MCF 10A (cell line): ENCODE measurements around the gene POLR2J2. TPM values are rescaled to one million over a fixed set of nuclear protein-coding genes. Genes with fewer than 3 reads are reported as not detected.
"Not testable (repeated sequence)": the region's sequence is repeated elsewhere in the genome, so short reads cannot be mapped to it uniquely, and the experiment has no call there.

Experiments
- BruUV-seq: library from RNA; stranded (reverse); fragments of 400-500 nt; replicated peaks from 2 replicates; lab custom pipeline; 2021; lab: Mats Ljungman, UMichigan
- CTCF ChIA-PET: fragments of 300-600 bp; sonication (Branson Sonifier 250); formaldehyde crosslinking; extraction: SDS; loops from one replicate; lab custom pipeline; 2021; ENCODE audit warnings: antibody characterized with exemption, inconsistent platforms; lab: Yijun Ruan, JAX
- POLR2A ChIA-PET: fragments of 300-600, 350-650 bp; sonication (Branson Sonifier 250); formaldehyde crosslinking; extraction: SDS; loops from one replicate; lab custom pipeline; 2020; ENCODE audit warnings: antibody characterized with exemption, inconsistent platforms; lab: Yijun Ruan, JAX
- DNase-seq: peaks from one replicate; pipeline ENCODE4 v3.0.0-alpha.2; 2018; ENCODE audit not compliant: unreplicated experiment
- H3K27ac Mint-ChIP-seq: one replicate; pipeline ENCODE4 v1.8.0; 2022; ENCODE audit warnings: mild to moderate bottlenecking, low read depth, mixed read lengths; ENCODE audit not compliant: unreplicated experiment
- H3K27me3 Mint-ChIP-seq: one replicate; pipeline ENCODE4 v1.8.0; 2022; ENCODE audit warnings: mixed read lengths; ENCODE audit not compliant: insufficient read depth, unreplicated experiment
- H3K36me3 Mint-ChIP-seq: one replicate; pipeline ENCODE4 v1.8.0; 2022; ENCODE audit warnings: mild to moderate bottlenecking, moderate library complexity, mixed read lengths; ENCODE audit not compliant: insufficient read depth, unreplicated experiment
- H3K4me1 Mint-ChIP-seq: one replicate; pipeline ENCODE4 v1.8.0; 2022; ENCODE audit warnings: mixed read lengths; ENCODE audit not compliant: insufficient read depth, unreplicated experiment
- H3K4me3 Mint-ChIP-seq: one replicate; pipeline ENCODE4 v1.8.0; 2022; ENCODE audit warnings: mild to moderate bottlenecking, moderate library complexity, mixed read lengths; ENCODE audit not compliant: unreplicated experiment
- H3K9me3 Mint-ChIP-seq: one replicate; pipeline ENCODE4 v1.8.0; 2022; ENCODE audit warnings: mixed read lengths; ENCODE audit not compliant: unreplicated experiment
- intact Hi-C: fragments of 100-400 bp; cut with micrococcal nuclease; formaldehyde crosslinking; loops from 2 replicates; pipeline ENCODE4 v1.14.1; 2022
- total RNA-seq: library from RNA; stranded (reverse); gene quantifications from 2 replicates; pipeline ENCODE4 v1.2.3, GENCODE V29; 2022

POLR2J2 gene
- total RNA-seq, 1 experiment from 2014 or later = 10.1 TPM

GRCh38 chr7:102643404-102643803 lies 28.1 kb downstream of the POLR2J2 start:
- DNase-seq, H3K9me3 Mint-ChIP-seq, H3K27me3 Mint-ChIP-seq, H3K36me3 Mint-ChIP-seq, intact Hi-C loops, H3K4me1 Mint-ChIP-seq, BruUV-seq, H3K4me3 Mint-ChIP-seq, POLR2A ChIA-PET, H3K27ac Mint-ChIP-seq, CTCF ChIA-PET: not testable (repeated sequence)

GRCh38 chr7:102642691-102643090 lies 28.8 kb downstream of the POLR2J2 start, which contains the start of gene UPK3BL1:
Gene UPK3BL1, minus strand, starts transcription at chr7:102642791. Its CDS starts 50 bp downstream, at chr7:102642741.
- H3K27ac Mint-ChIP-seq, CTCF ChIA-PET, POLR2A ChIA-PET, intact Hi-C loops, DNase-seq, H3K4me3 Mint-ChIP-seq, H3K36me3 Mint-ChIP-seq, H3K4me1 Mint-ChIP-seq, H3K27me3 Mint-ChIP-seq, BruUV-seq, H3K9me3 Mint-ChIP-seq: not testable (repeated sequence)

GRCh38 chr7:102638848-102639247 lies 32.6 kb downstream of the POLR2J2 start:
- H3K4me1 Mint-ChIP-seq, intact Hi-C loops, H3K27me3 Mint-ChIP-seq, H3K36me3 Mint-ChIP-seq, DNase-seq, CTCF ChIA-PET, H3K9me3 Mint-ChIP-seq, H3K4me3 Mint-ChIP-seq, H3K27ac Mint-ChIP-seq, BruUV-seq, POLR2A ChIA-PET: not testable (repeated sequence)

- H3K27ac Mint-ChIP-seq, intact Hi-C loops, H3K27me3 Mint-ChIP-seq, CTCF ChIA-PET, H3K4me3 Mint-ChIP-seq, H3K9me3 Mint-ChIP-seq, POLR2A ChIA-PET, H3K4me1 Mint-ChIP-seq, H3K36me3 Mint-ChIP-seq, DNase-seq, BruUV-seq: not testable (repeated sequence)
Observed at GRCh38 chr7:102636956-102637355, 34.5 kb downstream of the POLR2J2 start.

- H3K27ac Mint-ChIP-seq, H3K36me3 Mint-ChIP-seq, POLR2A ChIA-PET, H3K4me1 Mint-ChIP-seq, H3K27me3 Mint-ChIP-seq, intact Hi-C loops, H3K9me3 Mint-ChIP-seq, BruUV-seq, DNase-seq, CTCF ChIA-PET, H3K4me3 Mint-ChIP-seq: not testable (repeated sequence)
Observed at GRCh38 chr7:102635354-102635753, 36.1 kb downstream of the POLR2J2 start.

- H3K4me3 Mint-ChIP-seq, H3K27me3 Mint-ChIP-seq, POLR2A ChIA-PET, DNase-seq, H3K36me3 Mint-ChIP-seq, intact Hi-C loops, BruUV-seq, H3K27ac Mint-ChIP-seq, H3K4me1 Mint-ChIP-seq, H3K9me3 Mint-ChIP-seq, CTCF ChIA-PET: not testable (repeated sequence)
Observed at GRCh38 chr7:102634299-102634698, 37.2 kb downstream of the POLR2J2 start.

GRCh38 chr7:102630622-102631021 lies 40.8 kb downstream of the POLR2J2 start:
- H3K27me3 Mint-ChIP-seq, H3K36me3 Mint-ChIP-seq, H3K9me3 Mint-ChIP-seq, BruUV-seq, DNase-seq, H3K4me1 Mint-ChIP-seq, H3K27ac Mint-ChIP-seq, POLR2A ChIA-PET, CTCF ChIA-PET, intact Hi-C loops, H3K4me3 Mint-ChIP-seq: not testable (repeated sequence)

- intact Hi-C loops = not testable (repeated sequence)
Observed at GRCh38 chr7:102627271-102627904, 44.1 kb downstream of the POLR2J2 start.

GRCh38 chr7:102618122-102618521 lies 53.3 kb downstream of the POLR2J2 start:
- BruUV-seq, DNase-seq, H3K4me1 Mint-ChIP-seq, H3K4me3 Mint-ChIP-seq, CTCF ChIA-PET, POLR2A ChIA-PET, H3K27me3 Mint-ChIP-seq, H3K36me3 Mint-ChIP-seq, H3K27ac Mint-ChIP-seq, H3K9me3 Mint-ChIP-seq, intact Hi-C loops: not testable (repeated sequence)

More at GRCh38 chr7:102627271-102627904, 44.1 kb downstream of the POLR2J2 start:
- H3K36me3 Mint-ChIP-seq, H3K27me3 Mint-ChIP-seq, DNase-seq, H3K4me1 Mint-ChIP-seq, BruUV-seq, H3K27ac Mint-ChIP-seq, H3K4me3 Mint-ChIP-seq, CTCF ChIA-PET, H3K9me3 Mint-ChIP-seq: not testable (repeated sequence)
- POLR2A ChIA-PET = interaction anchor here (0.7 kb wide), 1 partner anchor 934 kb away, joined by 3 read pairs; no protein-coding TSS in a partner anchor
